Measurements from ENCODE around the gene GNAQ. TPM values are rescaled to one million over a fixed set of nuclear protein-coding genes. Genes with fewer than 3 reads are reported as not detected.

The GNAQ gene
- total and polyA plus RNA-seq, 2 of the 13 experiments (the other 11 are each of a cell fraction or from before 2014, with no cell fraction given) = 16.5 to 17.7 TPM

DNA sequence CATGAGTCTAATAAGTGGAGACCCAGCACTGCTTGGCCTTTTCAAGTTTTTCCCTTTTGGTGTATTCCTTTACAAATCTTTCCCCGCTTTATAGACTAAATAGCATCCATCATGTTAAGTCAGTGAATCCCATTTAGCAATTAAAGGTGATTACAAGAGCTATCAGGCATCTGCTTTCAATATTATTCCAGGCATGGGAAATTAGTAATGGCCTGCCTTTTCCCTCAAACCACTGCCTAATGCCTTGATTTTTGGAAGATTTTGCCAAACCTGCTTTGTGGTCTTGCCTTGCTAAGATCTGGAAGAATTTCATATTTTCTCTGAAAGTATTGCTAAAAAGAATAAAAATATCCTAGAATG is 280.6 kb downstream of the GNAQ start:
- CTCF ChIA-PET (ENCODE audit: low intra/inter-chr PET ratio, low total read pairs) = interaction anchor here (1.4 to 2.1 kb wide), 3 partner anchors 293 to 317 kb away, joined by 3 to 9 read pairs (median 7); no protein-coding TSS in a partner anchor
- TF ChIP-seq SP2 (CRISPR knock-in tag; IDR thresholded peaks at IDR 0.05) = no peak
- TF ChIP-seq HBP1 (CRISPR knock-in tag; IDR thresholded peaks at IDR 0.05; ENCODE audit: low read depth) = no peak
- TF ChIP-seq ZC3H4 (CRISPR knock-in tag; IDR thresholded peaks at IDR 0.05; ENCODE audit: borderline replicate concordance) = no peak
- no peak for TF ChIP-seq EEA1 (CRISPR knock-in tag; IDR thresholded peaks at IDR 0.05; ENCODE audit: borderline replicate concordance)
- TF ChIP-seq ZSCAN22 (CRISPR knock-in tag; IDR thresholded peaks at IDR 0.05) = no peak
- TF ChIP-seq, protein P1, sequence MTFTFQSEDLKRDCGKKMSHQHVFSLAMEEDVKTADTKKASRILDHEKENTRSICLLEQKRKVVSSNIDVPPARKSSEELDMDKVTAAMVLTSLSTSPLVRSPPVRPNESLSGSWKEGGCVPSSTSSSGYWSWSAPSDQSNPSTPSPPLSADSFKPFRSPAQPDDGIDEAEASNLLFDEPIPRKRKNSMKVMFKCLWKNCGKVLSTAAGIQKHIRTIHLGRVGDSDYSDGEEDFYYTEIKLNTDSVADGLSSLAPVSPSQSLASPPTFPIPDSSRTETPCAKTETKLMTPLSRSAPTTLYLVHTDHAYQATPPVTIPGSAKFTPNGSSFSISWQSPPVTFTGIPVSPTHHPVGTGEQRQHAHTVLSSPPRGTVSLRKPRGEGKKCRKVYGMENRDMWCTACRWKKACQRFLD (CRISPR knock-in tag; IDR thresholded peaks at IDR 0.05; ENCODE audit: borderline replicate concordance) = no peak
- no peak for TF ChIP-seq SPEN (CRISPR knock-in tag; IDR thresholded peaks at IDR 0.05; ENCODE audit: low read depth)
- TF ChIP-seq ZNF672 (CRISPR knock-in tag; IDR thresholded peaks at IDR 0.05) = no peak
- no peak for TF ChIP-seq KDM4B (CRISPR knock-in tag; IDR thresholded peaks at IDR 0.05)
- no peak for TF ChIP-seq ZBTB49 (CRISPR knock-in tag; IDR thresholded peaks at IDR 0.05; ENCODE audit: borderline replicate concordance)
- no peak for TF ChIP-seq ARID3A (IDR thresholded peaks at IDR 0.05; ENCODE audit: low read depth, low read length)
- TF ChIP-seq GFI1 (CRISPR knock-in tag; IDR thresholded peaks at IDR 0.05; ENCODE audit: borderline replicate concordance) = no peak
- DNase-seq (ENCODE audit: low spot score) = no peak
- H3K9me3 ChIP-seq (ENCODE audit: low read length) = no peaks in the 10 kb centered on the region
- H3K4me2 ChIP-seq (ENCODE audit: low read depth, low read length) = no peak overlapping the region
- no peak overlapping the region for H2AFZ ChIP-seq (ENCODE audit: low read length)
- intact Hi-C loops (cut with micrococcal nuclease; ENCODE audit: unreplicated experiment) (loop anchor here (2.0 to 10.0 kb wide), 4 partner anchors 281 to 374 kb away; partner anchors contain the start of gene GNAQ), in situ Hi-C loops (cut with HindIII; ENCODE audit: extremely low pct_ligation_motif_present, low pct_unique_long_range_greater_than_20kb) (loop anchor here (10.0 kb wide), 1 partner anchor 296 kb away; no protein-coding TSS in a partner anchor)
- peaks cover 0 to 2% of the 10 kb centered on the region in 2 experiments; a peak in 2 of 5 replicates for H3K36me3 ChIP-seq (replicated peaks in 1 of 2; ENCODE audit: control insufficient read depth in 1 of 2, insufficient read depth in 2 of 2, low read length in 2 of 2)
- H3K4me1 ChIP-seq (ENCODE audit: insufficient read depth, low read length) = no peaks in the 10 kb centered on the region
- H3K9ac ChIP-seq (ENCODE audit: insufficient read depth, low read depth, low read length) = no peak overlapping the region
- BruUV-seq (replicated peaks) = no TSS peak
- no peak overlapping the region for H3K27ac ChIP-seq (ENCODE audit: extremely low read length, insufficient read depth, low read length)
- no peak for ATAC-seq
- no peak for FAIRE-seq
- WGBS (ENCODE audit: low lambda C conversion rate) = 100% methylated on average over 1 of the region's 1 CpG
- H4K20me1 ChIP-seq (ENCODE audit: insufficient read depth, low read length) = no peaks in the 10 kb centered on the region
- no peak overlapping the region for H3K4me3 ChIP-seq (replicated peaks in 1 of 3; ENCODE audit: insufficient read depth in 1 of 3, low read depth in 2 of 3, low read length in 3 of 3)
- no peaks in the 10 kb centered on the region for H3K27me3 ChIP-seq (ENCODE audit: control insufficient read depth in 1 of 2, insufficient read depth in 2 of 2, low read length in 2 of 2)
- POLR2A ChIA-PET = interaction anchor here (0.9 kb wide), 1 partner anchor 297 kb away, joined by 3 read pairs; no protein-coding TSS in a partner anchor
- no peaks in the 10 kb centered on the region for H3K79me2 ChIP-seq (ENCODE audit: insufficient read depth, low read length)

All from HepG2 (cell line).